ENCODE results near the gene PGRMC2.

GRCh38 chr4:128244379-128244778, 43.2 kb downstream of the PGRMC2 start:
- TF ChIP-seq CTCF (conservative IDR thresholded peaks at IDR 0.05; ENCODE audit: low read depth, low read length) (no peak), EZH2 (IDR thresholded peaks at IDR 0.05; ENCODE audit: low read length, unreplicated experiment) (no peak)

Data from PC-3 (cell line).